NCI-H187 (cell line): ENCODE data around the gene SNAI3.

ENCODE experiments used
- DNase-seq, 2 experiments: peaks; one replicate each; lab custom pipeline; 2025; lab: John Stamatoyannopoulos, UW

Gene SNAI3

GRCh38 chr16:88721236-88721635 is 34.9 kb upstream of the SNAI3 start:
- no peak for DNase-seq

- no peak for DNase-seq
These were observed 34.2 kb upstream of the SNAI3 start for GRCh38 chr16:88720396-88720970.

GRCh38 chr16:88719933-88720296 is 33.6 kb upstream of the SNAI3 start:
- no peak for DNase-seq

- no peak for DNase-seq
These were observed 33.1 kb upstream of the SNAI3 start for GRCh38 chr16:88719267-88719932.

- no peak for DNase-seq
These were observed 31.9 kb upstream of the SNAI3 start for GRCh38 chr16:88718178-88718577.

- no peak for DNase-seq
These were observed 30.3 kb upstream of the SNAI3 start for GRCh38 chr16:88716601-88717001.

- DNase-seq, result no peak
These were observed 29.9 kb upstream of the SNAI3 start for GRCh38 chr16:88716201-88716600.

- DNase-seq, result no peak
These were observed 29.2 kb upstream of the SNAI3 start for GRCh38 chr16:88715312-88716190.

- DNase-seq, result no peak
These were observed 28.4 kb upstream of the SNAI3 start for GRCh38 chr16:88714420-88715302.

GRCh38 chr16:88713568-88714419 is 27.5 kb upstream of the SNAI3 start:
- DNase-seq, result no peak

GRCh38 chr16:88713054-88713453 is 26.7 kb upstream of the SNAI3 start:
- DNase-seq, result no peak

GRCh38 chr16:88712362-88712979 is 26.2 kb upstream of the SNAI3 start:
- no peak for DNase-seq

- no peak for DNase-seq
These were observed 25.5 kb upstream of the SNAI3 start for GRCh38 chr16:88711750-88712340.

- no peak for DNase-seq
These were observed 24.2 kb upstream of the SNAI3 start for GRCh38 chr16:88710556-88710955.

- no peak for DNase-seq
These were observed 20.9 kb upstream of the SNAI3 start for GRCh38 chr16:88706965-88707826.

GRCh38 chr16:88706229-88706964 is 20.1 kb upstream of the SNAI3 start, which contains the start of the genes CTU2 and RNF166:
CTU2 (plus strand) TSS chr16:88706503; CDS start chr16:88706531, 28 bp downstream.
RNF166 (minus strand) TSS chr16:88706408; CDS start chr16:88706325, 83 bp downstream.
- peak; percentile 29 to 44 for DNase-seq

GRCh38 chr16:88705801-88706228 is 19.5 kb upstream of the SNAI3 start:
- DNase-seq, result no peak

GRCh38 chr16:88705076-88705684 is 18.9 kb upstream of the SNAI3 start:
- DNase-seq, result no peak
